ENCODE data around the gene MISP. TPM values are rescaled to one million over a fixed set of nuclear protein-coding genes. Genes with fewer than 3 reads are reported as not detected.

MISP gene
- total and polyA plus RNA-seq, 4 donors: 14.9 to 23.7 (median 22.1) TPM

DNA sequence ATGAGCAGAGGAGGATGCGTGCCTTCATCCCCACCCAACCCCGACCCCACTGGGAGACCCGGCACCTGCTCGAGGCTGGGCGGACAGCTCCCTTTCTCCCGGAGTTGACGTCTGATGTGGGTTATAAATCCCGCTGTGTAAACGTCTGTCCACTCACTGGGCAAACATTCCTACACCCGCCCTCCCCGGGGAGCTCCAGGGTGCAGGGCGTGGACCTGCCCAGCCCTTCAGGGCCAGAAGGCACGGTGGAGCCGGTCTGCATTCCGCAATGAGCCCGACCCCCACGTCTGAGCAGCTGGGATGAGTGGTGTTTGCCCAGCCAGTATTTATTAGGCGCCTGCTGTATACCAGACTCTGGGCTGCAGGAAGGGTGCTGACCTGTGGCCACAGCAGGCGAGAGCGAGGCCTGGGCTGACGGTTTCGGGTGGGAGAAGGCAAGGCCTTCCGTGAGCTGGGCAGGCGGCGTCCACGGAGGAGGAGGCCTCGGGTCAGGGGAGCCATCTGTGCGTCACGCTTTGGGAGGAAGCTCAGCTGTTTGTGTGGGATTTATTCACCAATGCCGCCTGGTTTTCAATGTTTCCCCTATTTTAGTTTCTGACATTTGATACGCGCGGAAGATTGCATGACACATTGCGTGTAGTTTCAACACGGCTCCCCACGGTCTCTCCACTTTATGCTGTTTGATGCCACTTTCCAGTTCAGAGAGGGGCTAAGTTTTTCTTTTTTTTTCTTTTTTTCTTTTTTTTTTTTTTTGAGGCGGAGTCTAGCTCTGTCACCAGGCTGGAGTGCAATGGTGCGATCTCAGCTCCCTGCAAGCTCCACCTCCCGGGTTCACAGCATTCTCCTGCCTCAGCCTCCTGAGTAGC is 2.0 kb downstream of the MISP start:
- Histone ChIP-seq H3K4me3 (no peak overlapping the region), H3K9ac (ENCODE audit: insufficient read depth in 1 of 2, low read length in 2 of 2) (peak overlapping the region in 1 of 2 donors; percentile 32), H3K27me3 (ENCODE audit: control insufficient read depth in 3 of 3, insufficient read depth in 3 of 3, low read length in 2 of 3) (no peaks in the 10 kb centered on the region), H3K36me3 (ENCODE audit: control insufficient read depth in 4 of 4, insufficient read depth in 4 of 4, low read length in 4 of 4) (peaks cover 0 to under 1% (median 0%) of the 10 kb centered on the region in 4 donors), H3K27ac (ENCODE audit: low read depth in 1 of 2, low read length in 1 of 2) (peak overlapping the region in 1 of 2 donors; percentile 70), H3K4me1 (ENCODE audit: control insufficient read depth in 5 of 5, insufficient read depth in 5 of 5, low read length in 5 of 5) (peaks cover 0 to 5% (median 0%) of the 10 kb centered on the region in 5 donors), H3K9me3 (ENCODE audit: control insufficient read depth in 4 of 4, insufficient read depth in 3 of 4, low read length in 3 of 4) (peaks cover 0 to 4% (median 0%) of the 10 kb centered on the region in 4 donors)
- DNase-seq (peak; percentile 51 to 64 (median 58)), ATAC-seq (ENCODE audit: insufficient read depth, low FRiP score) (peak; percentile 59)
- TF ChIP-seq, protein P1, sequence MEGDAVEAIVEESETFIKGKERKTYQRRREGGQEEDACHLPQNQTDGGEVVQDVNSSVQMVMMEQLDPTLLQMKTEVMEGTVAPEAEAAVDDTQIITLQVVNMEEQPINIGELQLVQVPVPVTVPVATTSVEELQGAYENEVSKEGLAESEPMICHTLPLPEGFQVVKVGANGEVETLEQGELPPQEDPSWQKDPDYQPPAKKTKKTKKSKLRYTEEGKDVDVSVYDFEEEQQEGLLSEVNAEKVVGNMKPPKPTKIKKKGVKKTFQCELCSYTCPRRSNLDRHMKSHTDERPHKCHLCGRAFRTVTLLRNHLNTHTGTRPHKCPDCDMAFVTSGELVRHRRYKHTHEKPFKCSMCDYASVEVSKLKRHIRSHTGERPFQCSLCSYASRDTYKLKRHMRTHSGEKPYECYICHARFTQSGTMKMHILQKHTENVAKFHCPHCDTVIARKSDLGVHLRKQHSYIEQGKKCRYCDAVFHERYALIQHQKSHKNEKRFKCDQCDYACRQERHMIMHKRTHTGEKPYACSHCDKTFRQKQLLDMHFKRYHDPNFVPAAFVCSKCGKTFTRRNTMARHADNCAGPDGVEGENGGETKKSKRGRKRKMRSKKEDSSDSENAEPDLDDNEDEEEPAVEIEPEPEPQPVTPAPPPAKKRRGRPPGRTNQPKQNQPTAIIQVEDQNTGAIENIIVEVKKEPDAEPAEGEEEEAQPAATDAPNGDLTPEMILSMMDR (IDR thresholded peaks at IDR 0.05; ENCODE audit: control extremely low read depth, extremely low read depth): no peak
- WGBS, 2 donors: 29 to 38% methylated on average over 39 of the region's 39 CpGs

DNA sequence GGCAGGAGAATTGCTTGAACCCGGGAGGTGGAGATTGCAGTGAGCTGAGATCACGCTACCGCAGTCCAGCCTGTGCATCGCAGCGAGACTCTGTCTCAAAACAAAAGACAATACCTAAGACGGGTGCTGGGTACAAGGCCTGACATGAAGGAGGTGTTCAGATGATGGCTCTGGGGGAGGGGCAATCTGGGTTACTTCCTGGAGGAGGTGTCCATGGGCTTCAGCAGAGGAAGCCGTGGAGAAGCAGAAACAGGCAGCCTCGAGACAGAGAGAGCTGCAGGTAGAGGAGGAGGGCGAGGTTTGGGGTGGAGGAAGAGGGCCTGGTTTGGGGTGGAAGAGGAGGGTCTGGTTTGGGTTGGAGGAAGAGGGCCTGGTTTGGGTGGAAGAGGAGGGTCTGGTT is 3.6 kb downstream of the MISP start:
- H3K9me3 ChIP-seq (ENCODE audit: control insufficient read depth in 4 of 4, insufficient read depth in 3 of 4, low read length in 3 of 4): peaks cover 0 to 7% (median 0%) of the 10 kb centered on the region in 4 donors
- H3K27ac ChIP-seq (ENCODE audit: low read depth in 1 of 2, low read length in 1 of 2): no peak overlapping the region
- peaks cover 0 to 5% (median 0%) of the 10 kb centered on the region in 5 donors for H3K4me1 ChIP-seq (ENCODE audit: control insufficient read depth in 5 of 5, insufficient read depth in 5 of 5, low read length in 5 of 5)
- H3K27me3 ChIP-seq (ENCODE audit: control insufficient read depth in 3 of 3, insufficient read depth in 3 of 3, low read length in 2 of 3): no peaks in the 10 kb centered on the region
- H3K36me3 ChIP-seq (ENCODE audit: control insufficient read depth in 4 of 4, insufficient read depth in 4 of 4, low read length in 4 of 4): no peaks in the 10 kb centered on the region
- WGBS, 2 donors: 91 to 92% methylated on average over 9 of the region's 9 CpGs
- H3K4me3 ChIP-seq: no peak overlapping the region
- DNase-seq (no peak), ATAC-seq (ENCODE audit: insufficient read depth, low FRiP score) (no peak)
- H3K9ac ChIP-seq (ENCODE audit: insufficient read depth in 1 of 2, low read length in 2 of 2): no peak overlapping the region
- TF ChIP-seq, protein P1 (IDR thresholded peaks at IDR 0.05; ENCODE audit: control extremely low read depth, extremely low read depth): no peak

DNA sequence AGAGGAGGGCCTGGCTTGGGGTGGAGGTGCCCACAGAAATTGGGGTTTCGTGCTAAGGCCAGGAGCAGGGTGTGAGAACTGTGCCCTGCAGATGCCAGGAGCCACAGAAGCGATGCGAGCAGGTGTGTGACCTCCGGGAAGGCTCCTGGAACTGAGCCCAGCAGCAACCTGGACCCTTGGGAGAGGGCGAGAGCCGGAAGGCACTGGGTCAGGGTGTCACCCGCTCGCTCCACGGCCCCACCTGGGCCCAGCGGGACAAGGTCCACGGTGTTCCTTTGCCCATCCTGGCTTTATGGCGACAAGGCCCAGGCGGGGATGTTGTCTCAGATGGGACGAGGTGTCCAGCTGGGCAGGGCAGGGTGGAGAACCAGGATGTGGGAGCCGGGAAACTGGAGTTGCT is 4.2 kb downstream of the MISP start:
- H3K4me3 ChIP-seq: no peak overlapping the region
- H3K36me3 ChIP-seq (ENCODE audit: control insufficient read depth in 4 of 4, insufficient read depth in 4 of 4, low read length in 4 of 4): no peaks in the 10 kb centered on the region
- no peak overlapping the region for H3K9ac ChIP-seq (ENCODE audit: insufficient read depth in 1 of 2, low read length in 2 of 2)
- 93% methylated on average over 15 of the region's 15 CpGs for WGBS, 2 donors
- TF ChIP-seq, protein P1 (IDR thresholded peaks at IDR 0.05; ENCODE audit: control extremely low read depth, extremely low read depth): no peak
- ATAC-seq (ENCODE audit: insufficient read depth, low FRiP score): no peak
- H3K27me3 ChIP-seq (ENCODE audit: control insufficient read depth in 3 of 3, insufficient read depth in 3 of 3, low read length in 2 of 3): no peaks in the 10 kb centered on the region
- H3K9me3 ChIP-seq (ENCODE audit: control insufficient read depth in 4 of 4, insufficient read depth in 3 of 4, low read length in 3 of 4): peaks cover 0 to 7% (median 0%) of the 10 kb centered on the region in 4 donors
- no peak for DNase-seq
- peaks cover 0 to 5% (median 0%) of the 10 kb centered on the region in 5 donors for H3K4me1 ChIP-seq (ENCODE audit: control insufficient read depth in 5 of 5, insufficient read depth in 5 of 5, low read length in 5 of 5)
- no peak overlapping the region for H3K27ac ChIP-seq (ENCODE audit: low read depth in 1 of 2, low read length in 1 of 2)
